Mononuclear cell (primary cell): ENCODE data around the gene CCDC142. TPM values are rescaled to one million over a fixed set of nuclear protein-coding genes. Genes with fewer than 3 reads are reported as not detected.
"Not testable (repeated sequence)": the region's sequence is repeated elsewhere in the genome, so short reads cannot be mapped to it uniquely, and the experiment has no call there.

Source experiments
- H3K27me3 ChIP-seq: 2 replicates; pipeline ENCODE4 v1.6.0; 2011; ENCODE audit warnings: low read length, control low read depth; ENCODE audit not compliant: insufficient read depth
- H3K4me1 ChIP-seq: 2 replicates; pipeline ENCODE4 v1.5.1; 2011; ENCODE audit warnings: mild to moderate bottlenecking, low read length, control low read depth; ENCODE audit not compliant: insufficient read depth
- H3K4me3 ChIP-seq: 2 replicates; pipeline ENCODE4 v1.5.1; 2011; ENCODE audit warnings: mild to moderate bottlenecking, low read length, moderate library complexity
- H3K9me3 ChIP-seq: 2 replicates; pipeline ENCODE4 v1.5.1; 2011; ENCODE audit warnings: low read depth, mild to moderate bottlenecking, control low read depth, low read length
- total RNA-seq: library from RNA; depleted of rRNA; stranded (reverse); fragments of >200 nt; gene quantifications from one replicate; pipeline ENCODE4 v1.2.3, GENCODE V29; 2012

The CCDC142 gene
- total RNA-seq, 1 donor, result 8.3 TPM

DNA sequence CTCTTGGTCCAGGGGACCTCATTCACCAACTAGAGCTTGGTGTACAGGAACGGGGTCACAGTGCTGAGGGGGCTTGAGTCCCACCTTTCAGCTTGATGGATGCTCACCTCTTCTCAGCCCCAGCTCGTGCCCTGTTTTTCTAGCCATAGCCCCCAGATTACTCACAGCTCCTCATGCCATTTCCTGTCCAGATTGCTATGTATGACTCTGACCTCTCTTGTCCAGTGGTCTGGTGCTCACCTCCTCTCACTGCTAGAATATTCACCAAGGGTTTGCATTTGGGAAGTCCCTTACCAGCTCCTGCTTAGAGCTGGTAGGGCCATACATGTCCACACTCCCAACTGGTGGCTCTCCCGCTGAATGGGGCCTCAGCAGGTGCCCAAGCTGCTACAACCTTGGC lies 10.7 kb upstream of the CCDC142 start:
- H3K4me1 ChIP-seq, result peaks cover 14% of the 10 kb centered on the region

DNA sequence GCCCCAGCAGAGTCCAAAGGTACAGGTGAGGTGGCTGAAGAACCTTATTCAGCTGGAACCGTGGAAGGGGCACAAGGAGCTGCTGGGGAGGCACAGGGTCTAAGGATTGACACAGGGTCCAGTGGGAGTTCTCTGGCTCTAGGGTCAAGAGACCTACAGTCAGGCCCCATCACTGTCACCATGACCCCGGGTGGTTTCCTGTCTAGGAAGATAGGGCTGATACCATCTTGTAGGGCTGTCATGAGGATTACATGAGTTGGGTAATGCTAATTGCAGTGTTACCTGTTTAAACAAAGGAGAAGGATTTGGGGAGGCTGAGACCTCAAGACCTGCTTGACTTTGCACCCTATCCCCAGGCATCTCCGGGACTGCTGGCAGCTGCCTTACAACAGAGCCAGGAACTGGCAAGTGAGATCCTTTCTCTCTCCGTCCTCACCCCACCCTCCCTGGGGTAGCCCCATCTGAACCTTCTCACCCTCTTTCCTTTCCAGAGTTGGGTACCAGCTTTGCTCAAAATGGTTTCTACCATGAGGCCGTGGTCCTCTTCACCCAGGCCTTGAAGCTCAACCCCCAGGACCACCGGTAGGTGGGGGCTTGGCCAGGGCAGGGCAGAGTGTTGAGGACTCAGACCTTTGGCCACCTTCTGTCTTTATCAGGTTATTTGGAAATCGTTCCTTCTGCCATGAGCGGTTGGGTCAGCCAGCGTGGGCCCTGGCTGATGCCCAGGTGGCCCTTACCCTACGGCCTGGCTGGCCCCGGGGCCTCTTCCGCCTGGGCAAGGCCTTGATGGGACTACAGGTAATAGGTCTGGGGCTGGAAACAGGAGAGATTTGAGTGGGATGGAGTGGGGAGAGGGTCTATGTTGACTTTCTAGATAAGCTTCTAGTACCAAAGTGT lies 9.1 kb upstream of the CCDC142 start:
- no peak overlapping the region for H3K4me3 ChIP-seq
- no peaks in the 10 kb centered on the region for H3K9me3 ChIP-seq
- no peaks in the 10 kb centered on the region for H3K4me1 ChIP-seq
- H3K27me3 ChIP-seq, result peaks cover under 1% of the 10 kb centered on the region

More for the DNA sequence above, 10.7 kb upstream of the CCDC142 start:
- H3K27me3 ChIP-seq, result peaks cover 17% of the 10 kb centered on the region
- H3K9me3 ChIP-seq, result no peaks in the 10 kb centered on the region
- H3K4me3 ChIP-seq, result no peak overlapping the region

DNA sequence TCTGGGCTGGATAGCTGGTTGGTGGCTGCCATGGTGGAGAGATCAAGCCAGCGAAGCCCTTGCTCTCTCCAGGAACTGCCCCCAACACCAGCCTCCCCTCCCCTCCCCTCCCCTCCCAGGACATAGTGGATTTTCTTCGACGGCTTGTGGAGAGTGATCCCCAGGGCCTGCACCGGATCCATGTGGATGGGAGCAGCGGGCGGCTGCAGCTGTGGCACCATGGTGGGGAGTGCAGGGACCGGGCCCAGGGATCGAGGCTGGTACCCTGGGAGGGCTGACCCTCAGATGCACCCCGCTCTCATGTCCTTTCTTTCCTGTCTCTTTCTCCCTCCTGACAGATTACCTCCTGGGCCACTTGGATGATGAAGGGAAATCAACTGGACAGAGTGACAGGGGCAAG lies 7.1 kb upstream of the CCDC142 start:
- no peaks in the 10 kb centered on the region for H3K9me3 ChIP-seq
- H3K4me3 ChIP-seq, result no peak overlapping the region

DNA sequence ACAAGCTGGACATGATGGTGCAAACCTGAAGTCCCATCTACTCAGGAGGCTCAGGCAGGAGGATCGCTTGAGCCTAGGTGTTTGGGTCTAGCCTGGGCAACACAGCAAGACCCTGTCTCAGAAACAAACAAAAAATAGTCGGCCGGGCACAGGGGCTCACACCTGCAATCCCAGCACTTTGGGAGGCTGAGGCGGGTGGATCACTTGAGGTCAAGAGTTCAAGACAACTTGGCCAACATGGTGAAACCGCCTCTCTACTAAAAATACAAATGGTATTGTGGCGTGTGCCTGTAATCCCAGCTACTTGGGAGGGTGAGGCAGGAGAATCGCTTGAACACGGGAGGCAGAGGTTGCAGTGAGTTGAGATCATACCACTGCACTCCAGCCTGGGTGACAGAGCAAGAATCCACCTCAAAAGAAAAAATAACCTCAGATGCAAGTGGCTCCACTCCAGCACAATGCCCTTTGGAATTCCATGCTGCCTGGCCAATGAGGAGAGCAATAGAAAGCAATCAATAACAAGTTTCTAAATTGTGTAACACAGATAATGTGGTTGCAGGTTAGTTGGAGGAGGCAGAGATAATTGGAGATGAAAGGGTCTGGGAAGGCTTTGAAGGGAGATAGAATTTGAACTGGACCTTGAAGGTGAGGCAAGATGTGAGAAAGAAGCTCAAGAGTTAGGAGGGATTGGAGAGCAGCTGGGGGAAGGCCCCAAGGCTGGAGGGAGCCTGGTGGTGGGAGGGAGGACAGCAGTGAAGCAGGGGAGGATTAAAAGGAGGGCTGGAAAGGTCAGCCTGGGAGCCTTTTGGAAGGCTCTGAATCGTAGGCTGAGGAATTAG lies 6.1 kb upstream of the CCDC142 start:
- Histone ChIP-seq H3K4me1 (peaks cover 5% of the 10 kb centered on the region), H3K27me3 (no peaks in the 10 kb centered on the region), H3K9me3 (no peaks in the 10 kb centered on the region), H3K4me3 (no peak overlapping the region)

More for the DNA sequence above, 7.1 kb upstream of the CCDC142 start:
- no peaks in the 10 kb centered on the region for H3K4me1 ChIP-seq
- no peaks in the 10 kb centered on the region for H3K27me3 ChIP-seq

DNA sequence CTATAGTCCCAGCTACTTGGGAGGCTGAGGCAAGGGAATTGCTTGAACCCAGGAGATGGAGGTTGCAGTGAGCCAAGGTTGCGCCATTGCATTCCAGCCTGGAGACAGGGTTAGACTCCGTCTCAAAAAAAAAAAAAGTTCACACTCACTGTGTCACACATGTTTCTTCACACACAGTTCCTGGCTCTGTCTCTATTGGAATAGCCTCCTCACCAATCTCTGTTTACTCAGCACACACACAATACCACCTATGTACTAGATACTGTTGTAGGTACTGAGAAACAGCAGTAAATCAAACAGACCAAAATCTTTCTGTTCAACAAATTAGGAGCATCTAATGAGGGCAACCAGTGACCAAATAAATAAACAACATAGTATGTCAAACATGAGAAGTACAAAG lies 3.3 kb upstream of the CCDC142 start:
- Histone ChIP-seq H3K9me3 (no peaks in the 10 kb centered on the region), H3K4me1 (peaks cover 24% of the 10 kb centered on the region), H3K4me3 (no peak overlapping the region), H3K27me3 (no peaks in the 10 kb centered on the region)

DNA sequence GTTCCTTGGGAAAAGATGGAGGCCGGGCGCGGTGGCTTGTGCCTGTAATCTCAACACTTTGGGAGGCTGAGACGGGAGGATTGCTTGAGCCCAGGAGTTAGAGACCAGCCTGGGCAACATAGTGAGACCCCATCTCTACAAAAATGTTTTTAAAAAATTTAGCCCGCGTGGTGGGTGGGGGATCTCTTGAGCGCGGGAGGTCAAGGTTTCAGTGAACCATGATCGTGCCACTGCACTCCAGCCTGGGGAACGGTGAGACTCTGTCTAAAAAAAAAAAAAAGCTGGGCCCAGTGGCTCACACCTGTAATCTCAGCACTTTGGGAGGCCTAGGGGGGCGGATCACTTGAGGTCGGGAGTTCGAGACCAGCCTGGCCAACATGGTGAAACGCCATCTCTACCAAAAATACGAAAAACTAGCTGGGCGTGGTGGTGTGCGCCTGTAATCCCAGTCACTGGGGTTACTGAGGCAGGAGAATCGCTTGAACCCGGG lies 922 bp upstream of the CCDC142 start:
- H3K27me3 ChIP-seq, H3K9me3 ChIP-seq: not testable (repeated sequence)
- Histone ChIP-seq H3K4me3 (peak overlapping the region; percentile 86), H3K4me1 (peaks cover 33% of the 10 kb centered on the region)

DNA sequence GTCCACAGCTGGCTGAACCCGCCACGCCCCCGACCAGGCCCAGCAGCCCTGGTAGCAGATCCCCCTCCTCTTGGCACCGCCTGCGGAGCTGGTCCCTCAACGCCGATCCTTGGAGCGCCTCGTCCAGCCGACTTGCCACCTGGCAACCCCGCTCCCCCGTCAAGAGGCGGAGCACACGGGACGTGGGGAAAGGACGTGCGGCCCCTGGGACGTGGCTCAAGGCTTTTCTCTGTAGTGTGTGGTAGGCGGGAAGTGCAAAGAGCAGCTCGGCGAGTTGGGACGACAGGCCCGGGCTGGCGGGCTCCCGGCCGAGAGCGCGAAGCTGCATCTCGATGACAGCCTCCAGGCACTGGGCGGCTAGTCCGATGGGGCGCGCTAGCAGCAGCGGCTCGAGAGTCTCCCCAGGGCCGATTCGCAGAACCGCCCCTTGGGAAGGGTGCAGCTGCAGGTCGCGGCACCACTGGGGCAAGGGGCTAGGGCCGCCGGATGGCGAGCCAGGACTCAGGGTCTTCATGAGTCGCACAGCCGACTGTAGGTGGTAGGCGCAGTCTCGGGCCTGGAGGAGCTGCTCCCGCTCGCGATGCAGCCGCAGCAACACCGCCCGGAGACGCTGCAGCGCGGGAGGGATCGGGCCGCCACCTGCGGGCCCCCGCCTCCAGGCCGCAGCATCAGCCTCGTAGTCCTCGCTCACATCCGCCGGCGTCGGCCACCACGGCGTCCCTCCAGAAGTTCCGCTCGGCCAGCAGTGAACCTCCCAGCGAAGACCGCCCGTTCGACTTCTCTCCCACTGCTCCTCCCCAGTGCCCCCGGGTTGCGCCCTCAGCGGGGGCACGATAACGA lies 617 bp downstream of the CCDC142 start:
- H3K9me3 ChIP-seq, result no peaks in the 10 kb centered on the region
- H3K27me3 ChIP-seq, result no peaks in the 10 kb centered on the region
- peak overlapping the region; percentile 86 for H3K4me3 ChIP-seq

DNA sequence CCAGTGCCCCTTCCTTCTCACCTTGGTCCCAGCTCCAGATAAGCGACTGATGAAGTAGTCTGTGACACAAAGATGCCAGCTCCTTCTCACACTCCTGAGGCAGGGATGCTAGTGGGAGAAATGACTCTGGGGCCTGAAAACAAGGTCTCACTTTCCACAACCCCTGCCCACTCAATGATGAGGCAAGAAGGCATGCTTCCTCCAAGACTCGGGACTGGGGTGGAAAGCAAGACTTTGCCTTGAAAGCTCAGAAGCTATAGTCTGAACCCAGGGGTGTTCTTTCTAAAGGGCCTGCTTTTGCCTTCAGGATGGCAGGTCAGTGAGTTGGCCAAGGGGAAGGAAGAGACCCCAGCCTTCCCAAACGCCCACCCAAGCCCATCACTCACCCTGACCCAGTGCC lies 1.4 kb downstream of the CCDC142 start:
- H3K4me1 ChIP-seq, result peaks cover 46% of the 10 kb centered on the region
- no peaks in the 10 kb centered on the region for H3K27me3 ChIP-seq
- H3K4me3 ChIP-seq, result no peak overlapping the region
- H3K9me3 ChIP-seq, result no peaks in the 10 kb centered on the region

More for the DNA sequence above, 617 bp downstream of the CCDC142 start:
- peaks cover 39% of the 10 kb centered on the region for H3K4me1 ChIP-seq

DNA sequence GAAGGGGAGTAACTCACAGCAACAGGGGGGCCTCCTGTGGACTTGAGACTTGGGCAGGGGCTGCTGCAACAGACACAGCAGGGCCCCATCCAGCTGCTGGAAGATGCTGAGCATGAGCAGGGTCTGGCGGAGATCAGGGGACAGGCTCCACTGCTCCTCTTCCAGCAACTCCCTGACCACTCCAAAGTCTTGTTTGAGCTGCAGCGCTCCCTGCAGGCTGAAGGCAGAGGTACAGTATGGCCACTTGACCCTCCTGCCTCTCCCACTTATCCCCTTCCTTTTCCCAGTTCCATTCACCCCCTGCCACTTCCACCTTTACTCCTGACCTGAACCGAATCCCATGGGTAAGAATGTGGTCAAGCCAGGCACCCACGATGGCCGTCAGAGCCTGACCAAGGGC lies 7.9 kb downstream of the CCDC142 start:
- H3K27me3 ChIP-seq, result no peaks in the 10 kb centered on the region
- H3K4me3 ChIP-seq, result no peak overlapping the region
- no peaks in the 10 kb centered on the region for H3K9me3 ChIP-seq
- H3K4me1 ChIP-seq, result peaks cover 36% of the 10 kb centered on the region

DNA sequence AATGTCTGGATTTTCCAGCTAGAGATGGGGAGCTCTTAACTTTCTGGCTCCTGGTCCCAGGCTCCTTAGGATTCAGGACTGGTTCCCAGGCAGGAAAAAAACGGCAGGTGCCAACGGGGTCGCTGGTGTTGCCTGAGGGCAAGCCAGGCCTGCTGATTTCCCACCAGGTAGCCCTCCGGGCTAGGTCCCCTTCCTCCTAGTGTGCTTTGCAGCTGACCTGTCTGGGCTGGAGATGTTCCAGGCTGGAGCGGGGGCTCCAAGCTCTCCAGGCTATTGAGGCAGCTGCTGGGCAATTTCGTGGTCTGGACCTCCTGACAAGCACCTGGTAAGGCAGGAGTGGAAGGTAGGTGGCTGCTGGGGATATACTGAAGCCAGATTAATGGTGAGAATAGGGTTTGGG lies 8.3 kb downstream of the CCDC142 start:
- Histone ChIP-seq H3K4me1 (peaks cover 36% of the 10 kb centered on the region), H3K9me3 (no peaks in the 10 kb centered on the region), H3K4me3 (no peak overlapping the region), H3K27me3 (no peaks in the 10 kb centered on the region)

DNA sequence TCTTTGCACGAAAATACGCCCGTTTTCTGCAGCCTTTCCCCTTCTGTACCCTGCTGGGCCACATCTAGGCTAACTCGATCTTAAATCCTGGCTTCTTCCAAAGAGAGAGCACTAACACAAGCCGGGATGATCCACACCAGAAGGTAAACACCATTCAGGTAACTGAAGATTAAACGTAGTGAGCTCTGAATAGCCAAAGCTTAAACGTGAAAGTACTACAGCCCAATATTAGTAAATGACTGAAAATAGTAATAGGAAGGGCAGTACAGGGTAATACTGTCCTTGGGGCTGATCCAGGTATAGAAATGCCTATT lies 9.9 kb downstream of the CCDC142 start:
- Histone ChIP-seq H3K27me3 (no peaks in the 10 kb centered on the region), H3K9me3 (no peaks in the 10 kb centered on the region), H3K4me1 (peaks cover 36% of the 10 kb centered on the region), H3K4me3 (peak overlapping the region; percentile 73)

DNA sequence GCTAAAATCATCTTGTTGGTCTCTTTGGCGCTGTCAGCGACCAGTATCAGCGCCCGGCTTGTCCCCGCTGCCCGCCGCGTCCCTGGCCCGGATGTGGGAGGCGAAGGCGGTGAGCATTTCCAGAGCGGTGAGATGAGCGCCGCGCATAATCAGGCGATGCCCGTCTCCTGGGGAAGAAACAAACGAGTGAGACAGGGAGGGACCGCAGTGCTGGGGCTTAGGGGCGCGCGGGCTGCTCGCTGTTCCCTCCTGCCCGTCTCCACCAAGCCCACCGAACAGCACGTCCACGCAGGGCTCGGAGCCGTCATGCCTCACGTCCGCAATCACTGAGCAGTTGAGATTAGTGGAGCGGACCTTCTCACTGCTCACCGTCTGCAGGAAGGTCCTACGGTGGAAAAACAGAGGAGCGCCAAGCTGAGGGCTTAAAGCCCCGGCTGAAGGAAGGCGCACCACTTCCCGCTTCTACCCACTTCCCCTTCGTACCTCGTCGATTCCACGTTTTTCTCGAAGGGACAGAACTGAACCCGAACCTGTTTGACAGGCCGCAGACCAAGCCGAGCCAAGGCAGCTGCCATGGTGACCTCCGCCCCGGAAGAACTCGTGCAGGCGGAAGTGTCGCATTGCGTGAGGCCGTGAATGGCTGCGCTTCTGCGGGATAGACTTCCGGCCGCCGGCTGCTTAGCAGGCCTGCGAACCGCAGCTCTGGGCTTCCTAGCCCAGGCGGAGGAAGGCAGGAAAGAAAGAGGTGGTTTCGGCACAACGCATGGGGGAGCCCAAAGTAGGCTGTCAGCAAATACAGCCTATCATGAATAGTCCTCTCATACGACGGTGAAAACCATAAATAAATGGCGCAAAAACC lies 10.5 kb downstream of the CCDC142 start, which contains the start of gene MRPL53:
MRPL53 (minus strand) TSS at position 595 of the 859 bp plus-strand sequence; CDS start at position 575, 20 bp downstream.
- Histone ChIP-seq H3K4me3 (peak within 1 kb of the TSS; percentile 73), H3K27me3 (no peaks in the 10 kb centered on the region)

DNA sequence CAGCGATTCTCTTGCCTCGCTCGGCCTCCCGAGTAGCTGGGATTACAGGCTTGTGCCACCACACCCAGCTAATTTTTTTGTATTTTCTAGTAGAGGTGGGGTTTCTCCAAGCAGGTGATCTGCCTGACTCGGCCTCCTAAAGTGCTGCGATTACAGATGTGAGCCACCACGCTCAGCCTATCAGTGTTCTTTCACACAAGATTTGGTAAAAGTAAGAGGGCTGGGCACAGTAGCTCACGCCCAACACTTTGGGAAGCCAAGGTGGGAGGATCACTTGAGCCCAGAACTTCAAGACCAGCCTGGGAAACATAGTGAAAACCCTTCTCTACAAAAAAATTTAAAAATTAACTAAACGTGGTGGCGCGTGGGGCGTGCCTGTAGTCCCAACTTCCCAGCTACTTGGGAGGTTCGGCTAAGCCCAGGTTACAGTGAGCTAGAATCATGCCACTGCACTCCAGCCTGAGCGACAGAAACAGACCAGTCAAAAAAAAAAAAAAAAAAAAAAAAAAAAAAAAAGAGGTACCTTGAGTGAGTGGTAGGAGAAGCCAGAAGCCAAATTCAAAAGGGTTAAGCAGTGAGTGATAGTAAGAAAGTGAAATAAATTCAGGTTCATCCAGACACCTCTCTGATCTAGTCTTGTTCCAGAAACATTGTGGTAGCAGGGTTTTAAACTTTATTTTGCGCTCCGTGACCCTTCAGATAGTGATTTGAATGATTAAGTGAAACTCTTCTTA lies 11.3 kb downstream of the CCDC142 start:
- H3K4me1 ChIP-seq, result peaks cover 23% of the 10 kb centered on the region
- peak overlapping the region; percentile 73 for H3K4me3 ChIP-seq
- H3K27me3 ChIP-seq, result no peaks in the 10 kb centered on the region
- no peaks in the 10 kb centered on the region for H3K9me3 ChIP-seq

More for the DNA sequence above, 10.5 kb downstream of the CCDC142 start, which contains the start of gene MRPL53:
- Histone ChIP-seq H3K9me3 (no peaks in the 10 kb centered on the region), H3K4me1 (peaks cover 31% of the 10 kb centered on the region)
